ENCODE measurements around the gene PPIL6. TPM values are rescaled to one million over a fixed set of nuclear protein-coding genes. Genes with fewer than 3 reads are reported as not detected.

PPIL6 gene
- polyA plus RNA-seq, 1 of the 3 experiments (the other 2 are of a cell fraction): 1.1 TPM

DNA sequence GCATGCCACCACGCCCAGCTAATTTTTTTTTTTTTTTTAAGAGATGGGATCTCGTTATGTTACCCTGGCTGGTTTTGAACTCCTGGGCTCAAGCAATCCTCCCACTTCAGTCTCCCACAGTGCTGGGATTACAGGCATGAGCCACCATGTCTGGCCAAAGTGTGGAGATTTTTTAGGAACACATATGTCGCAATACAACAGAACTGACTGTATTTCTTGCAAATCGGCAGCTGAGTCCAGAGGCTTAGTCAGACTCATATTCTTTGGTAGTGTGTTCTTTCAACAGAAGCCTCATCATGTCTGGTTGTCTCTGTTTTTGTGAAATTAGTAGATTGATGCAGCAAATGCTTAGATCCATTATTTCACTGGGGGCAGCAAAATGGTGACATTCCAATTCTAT is 34.2 kb downstream of the PPIL6 start:
- no peaks in the 10 kb centered on the region for H4K20me1 ChIP-seq (ENCODE audit: insufficient read depth)
- TF ChIP-seq GATA2 (CRISPR knock-in tag; IDR thresholded peaks at IDR 0.05) (no peak), RFX5 (IDR thresholded peaks at IDR 0.05; ENCODE audit: low read length) (no peak), TAF1 (IDR thresholded peaks at IDR 0.05; ENCODE audit: borderline replicate concordance, low read depth, low read length) (no peak), NFIC (IDR thresholded peaks at IDR 0.05; ENCODE audit: borderline replicate concordance) (no peak), GABPA (IDR thresholded peaks at IDR 0.05; ENCODE audit: low read depth) (no peak), EZH2phosphoT487 (IDR thresholded peaks at IDR 0.05; ENCODE audit: borderline replicate concordance, low read depth) (no peak), YY1 (IDR thresholded peaks at IDR 0.05; ENCODE audit: low read depth) (no peak), JUND (IDR thresholded peaks at IDR 0.05) (no peak), CHD2 (IDR thresholded peaks at IDR 0.05; ENCODE audit: low read length, partially characterized antibody) (no peak), EP300 (IDR thresholded peaks at IDR 0.05; ENCODE audit: borderline replicate concordance in 1 of 2, low read depth in 1 of 2, low read length in 1 of 2) (no peak), RXRA (IDR thresholded peaks at IDR 0.05; ENCODE audit: borderline replicate concordance, low read depth) (no peak), TEAD4 (IDR thresholded peaks at IDR 0.05; ENCODE audit: borderline replicate concordance, insufficient read depth) (no peak), FOXJ3 (CRISPR knock-in tag; IDR thresholded peaks at IDR 0.05) (no peak), MEF2A (IDR thresholded peaks at IDR 0.05; ENCODE audit: borderline replicate concordance, low read depth) (no peak)
- TF ChIP-seq, protein P1, sequence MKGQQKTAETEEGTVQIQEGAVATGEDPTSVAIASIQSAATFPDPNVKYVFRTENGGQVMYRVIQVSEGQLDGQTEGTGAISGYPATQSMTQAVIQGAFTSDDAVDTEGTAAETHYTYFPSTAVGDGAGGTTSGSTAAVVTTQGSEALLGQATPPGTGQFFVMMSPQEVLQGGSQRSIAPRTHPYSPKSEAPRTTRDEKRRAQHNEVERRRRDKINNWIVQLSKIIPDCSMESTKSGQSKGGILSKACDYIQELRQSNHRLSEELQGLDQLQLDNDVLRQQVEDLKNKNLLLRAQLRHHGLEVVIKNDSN (IDR thresholded peaks at IDR 0.05; ENCODE audit: borderline replicate concordance, low read depth): no peak
- TF ChIP-seq, protein P2, sequence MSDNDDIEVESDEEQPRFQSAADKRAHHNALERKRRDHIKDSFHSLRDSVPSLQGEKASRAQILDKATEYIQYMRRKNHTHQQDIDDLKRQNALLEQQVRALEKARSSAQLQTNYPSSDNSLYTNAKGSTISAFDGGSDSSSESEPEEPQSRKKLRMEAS (IDR thresholded peaks at IDR 0.05; ENCODE audit: low read depth): no peak
- TF ChIP-seq, protein P3, sequence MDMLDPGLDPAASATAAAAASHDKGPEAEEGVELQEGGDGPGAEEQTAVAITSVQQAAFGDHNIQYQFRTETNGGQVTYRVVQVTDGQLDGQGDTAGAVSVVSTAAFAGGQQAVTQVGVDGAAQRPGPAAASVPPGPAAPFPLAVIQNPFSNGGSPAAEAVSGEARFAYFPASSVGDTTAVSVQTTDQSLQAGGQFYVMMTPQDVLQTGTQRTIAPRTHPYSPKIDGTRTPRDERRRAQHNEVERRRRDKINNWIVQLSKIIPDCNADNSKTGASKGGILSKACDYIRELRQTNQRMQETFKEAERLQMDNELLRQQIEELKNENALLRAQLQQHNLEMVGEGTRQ (IDR thresholded peaks at IDR 0.05; ENCODE audit: borderline replicate concordance, low read depth, low read length): no peak
- TF ChIP-seq, protein P4, sequence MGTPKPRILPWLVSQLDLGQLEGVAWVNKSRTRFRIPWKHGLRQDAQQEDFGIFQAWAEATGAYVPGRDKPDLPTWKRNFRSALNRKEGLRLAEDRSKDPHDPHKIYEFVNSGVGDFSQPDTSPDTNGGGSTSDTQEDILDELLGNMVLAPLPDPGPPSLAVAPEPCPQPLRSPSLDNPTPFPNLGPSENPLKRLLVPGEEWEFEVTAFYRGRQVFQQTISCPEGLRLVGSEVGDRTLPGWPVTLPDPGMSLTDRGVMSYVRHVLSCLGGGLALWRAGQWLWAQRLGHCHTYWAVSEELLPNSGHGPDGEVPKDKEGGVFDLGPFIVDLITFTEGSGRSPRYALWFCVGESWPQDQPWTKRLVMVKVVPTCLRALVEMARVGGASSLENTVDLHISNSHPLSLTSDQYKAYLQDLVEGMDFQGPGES (IDR thresholded peaks at IDR 0.05; ENCODE audit: low read depth, low read length): no peak
- TF ChIP-seq, protein P5, sequence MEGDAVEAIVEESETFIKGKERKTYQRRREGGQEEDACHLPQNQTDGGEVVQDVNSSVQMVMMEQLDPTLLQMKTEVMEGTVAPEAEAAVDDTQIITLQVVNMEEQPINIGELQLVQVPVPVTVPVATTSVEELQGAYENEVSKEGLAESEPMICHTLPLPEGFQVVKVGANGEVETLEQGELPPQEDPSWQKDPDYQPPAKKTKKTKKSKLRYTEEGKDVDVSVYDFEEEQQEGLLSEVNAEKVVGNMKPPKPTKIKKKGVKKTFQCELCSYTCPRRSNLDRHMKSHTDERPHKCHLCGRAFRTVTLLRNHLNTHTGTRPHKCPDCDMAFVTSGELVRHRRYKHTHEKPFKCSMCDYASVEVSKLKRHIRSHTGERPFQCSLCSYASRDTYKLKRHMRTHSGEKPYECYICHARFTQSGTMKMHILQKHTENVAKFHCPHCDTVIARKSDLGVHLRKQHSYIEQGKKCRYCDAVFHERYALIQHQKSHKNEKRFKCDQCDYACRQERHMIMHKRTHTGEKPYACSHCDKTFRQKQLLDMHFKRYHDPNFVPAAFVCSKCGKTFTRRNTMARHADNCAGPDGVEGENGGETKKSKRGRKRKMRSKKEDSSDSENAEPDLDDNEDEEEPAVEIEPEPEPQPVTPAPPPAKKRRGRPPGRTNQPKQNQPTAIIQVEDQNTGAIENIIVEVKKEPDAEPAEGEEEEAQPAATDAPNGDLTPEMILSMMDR (IDR thresholded peaks at IDR 0.05): no peak
- TF ChIP-seq, protein P6, sequence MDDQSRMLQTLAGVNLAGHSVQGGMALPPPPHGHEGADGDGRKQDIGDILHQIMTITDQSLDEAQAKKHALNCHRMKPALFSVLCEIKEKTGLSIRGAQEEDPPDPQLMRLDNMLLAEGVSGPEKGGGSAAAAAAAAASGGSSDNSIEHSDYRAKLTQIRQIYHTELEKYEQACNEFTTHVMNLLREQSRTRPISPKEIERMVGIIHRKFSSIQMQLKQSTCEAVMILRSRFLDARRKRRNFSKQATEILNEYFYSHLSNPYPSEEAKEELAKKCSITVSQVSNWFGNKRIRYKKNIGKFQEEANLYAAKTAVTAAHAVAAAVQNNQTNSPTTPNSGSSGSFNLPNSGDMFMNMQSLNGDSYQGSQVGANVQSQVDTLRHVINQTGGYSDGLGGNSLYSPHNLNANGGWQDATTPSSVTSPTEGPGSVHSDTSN (IDR thresholded peaks at IDR 0.05): no peak
- POLR2A ChIA-PET: no interaction called here
- H3K79me2 ChIP-seq (ENCODE audit: insufficient read depth): no peaks in the 10 kb centered on the region
- no peaks in the 10 kb centered on the region for H3F3A ChIP-seq (replicated peaks; ENCODE audit: insufficient read depth)
- no peak for DNase-seq
- H3K4me2 ChIP-seq: no peak overlapping the region
- H3K27me3 ChIP-seq (ENCODE audit: insufficient read depth): no peaks in the 10 kb centered on the region
- H3K9ac ChIP-seq: no peak overlapping the region
- 89% methylated on average over 4 of the region's 4 CpGs for WGBS (ENCODE audit: low lambda C conversion rate)
- no peaks in the 10 kb centered on the region for H3K9me3 ChIP-seq
- no peak overlapping the region for H3K4me3 ChIP-seq (ENCODE audit: low read depth in 2 of 2, low read length in 1 of 2)
- no peaks in the 10 kb centered on the region for H3K36me3 ChIP-seq (replicated peaks in 1 of 2; ENCODE audit: control insufficient read depth in 1 of 2, insufficient read depth in 2 of 2, low read length in 1 of 2)
- no peaks in the 10 kb centered on the region for H3K4me1 ChIP-seq (ENCODE audit: control insufficient read depth in 1 of 2, insufficient read depth in 2 of 2, low read depth in 1 of 2, low read length in 1 of 2)
- CTCF ChIA-PET: interaction anchor here (0.5 to 1.4 kb wide), 3 partner anchors 23 to 894 kb away, joined by 3 read pairs; no protein-coding TSS in a partner anchor
- no peak overlapping the region for H3K27ac ChIP-seq (ENCODE audit: low read depth in 2 of 2, low read length in 1 of 2)
- H2AFZ ChIP-seq (ENCODE audit: low read depth): no peak overlapping the region
- no peaks in the 10 kb centered on the region for H3K9me2 ChIP-seq
